Measurements from ENCODE around the gene CBFA2T2.
A peak's percentile ranks its signal among the peaks of the same experiment; 100 is the strongest.

Gene CBFA2T2

GRCh38 chr20:33584976-33585375 is 95.1 kb downstream of the CBFA2T2 start:
- DNase-seq, result no peak

- DNase-seq, result no peak
Observed at GRCh38 chr20:33585413-33585812, 95.5 kb downstream of the CBFA2T2 start.

GRCh38 chr20:33589059-33589458 is 99.2 kb downstream of the CBFA2T2 start:
- DNase-seq, result no peak

- DNase-seq, result peak; percentile 42
Observed at GRCh38 chr20:33591901-33592300, 102.0 kb downstream of the CBFA2T2 start.

- no peak for DNase-seq
Observed at GRCh38 chr20:33594743-33595142, 104.8 kb downstream of the CBFA2T2 start.

- DNase-seq, result no peak
Observed at GRCh38 chr20:33600414-33600813, 110.5 kb downstream of the CBFA2T2 start.

GRCh38 chr20:33600981-33601380 is 111.1 kb downstream of the CBFA2T2 start:
- no peak for DNase-seq

- no peak for DNase-seq
Observed at GRCh38 chr20:33601861-33602260, 112.0 kb downstream of the CBFA2T2 start.

GRCh38 chr20:33602826-33603590 is 113.1 kb downstream of the CBFA2T2 start:
- no peak for DNase-seq

GRCh38 chr20:33604084-33604990 is 114.4 kb downstream of the CBFA2T2 start:
- no peak for DNase-seq

GRCh38 chr20:33604991-33605370 is 115.1 kb downstream of the CBFA2T2 start:
- DNase-seq, result no peak

GRCh38 chr20:33606118-33606771 is 116.3 kb downstream of the CBFA2T2 start:
- no peak for DNase-seq

GRCh38 chr20:33609504-33609903 is 119.6 kb downstream of the CBFA2T2 start:
- no peak for DNase-seq

- no peak for DNase-seq
Observed at GRCh38 chr20:33611106-33611505, 121.2 kb downstream of the CBFA2T2 start.

- no peak for DNase-seq
Observed at GRCh38 chr20:33612001-33612400, 122.1 kb downstream of the CBFA2T2 start.

GRCh38 chr20:33621717-33622400 is 132.0 kb downstream of the CBFA2T2 start:
- DNase-seq, result no peak

GRCh38 chr20:33622705-33623365 is 132.9 kb downstream of the CBFA2T2 start:
- no peak for DNase-seq

- DNase-seq, result peak; percentile 40
Observed at GRCh38 chr20:33624399-33624798, 134.5 kb downstream of the CBFA2T2 start.

GRCh38 chr20:33626190-33626589 is 136.3 kb downstream of the CBFA2T2 start:
- DNase-seq, result no peak

GRCh38 chr20:33627577-33628216 is 137.8 kb downstream of the CBFA2T2 start:
- DNase-seq, result no peak

GRCh38 chr20:33629533-33629932 is 139.6 kb downstream of the CBFA2T2 start:
- DNase-seq, result no peak

GRCh38 chr20:33629979-33630378 is 140.1 kb downstream of the CBFA2T2 start:
- DNase-seq, result no peak

Data from CD4-positive, alpha-beta T cell treated with Interleukin-21 for 1 hour (primary cell).